GM20431 (cell line): ENCODE data around the gene CD9.

Source experiments
- in situ Hi-C: fragments of 300-500 bp; cut with MseI, MboI; formaldehyde crosslinking; loops from one replicate; pipeline ENCODE4 v1.15.0; 2020; ENCODE audit warnings: low sequenced_read_pairs; ENCODE audit not compliant: unreplicated experiment

The CD9 gene

GRCh38 chr12:6269986-6270385, 69.8 kb downstream of the CD9 start:
- in situ Hi-C loops = no loop called here

DNA sequence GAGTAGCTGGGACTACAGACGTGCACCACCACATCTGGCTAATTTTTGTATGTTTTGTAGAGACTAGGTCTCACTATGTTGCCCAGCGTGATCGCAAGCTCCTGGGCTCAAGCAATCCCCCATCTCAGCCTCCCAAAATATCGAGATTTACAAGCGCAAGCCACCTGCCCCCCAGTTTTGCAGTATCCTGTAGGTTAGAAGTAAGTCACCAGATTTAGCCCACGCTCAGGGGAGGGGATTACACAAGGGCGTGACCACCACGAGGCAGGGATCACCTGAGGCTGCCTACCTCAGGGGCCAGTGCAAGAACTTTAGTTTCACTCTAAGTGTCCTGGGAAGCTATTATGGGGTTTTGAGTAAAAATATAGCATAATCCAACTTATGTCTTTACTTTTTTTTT, 71.1 kb downstream of the CD9 start:
- in situ Hi-C loops = no loop called here

DNA sequence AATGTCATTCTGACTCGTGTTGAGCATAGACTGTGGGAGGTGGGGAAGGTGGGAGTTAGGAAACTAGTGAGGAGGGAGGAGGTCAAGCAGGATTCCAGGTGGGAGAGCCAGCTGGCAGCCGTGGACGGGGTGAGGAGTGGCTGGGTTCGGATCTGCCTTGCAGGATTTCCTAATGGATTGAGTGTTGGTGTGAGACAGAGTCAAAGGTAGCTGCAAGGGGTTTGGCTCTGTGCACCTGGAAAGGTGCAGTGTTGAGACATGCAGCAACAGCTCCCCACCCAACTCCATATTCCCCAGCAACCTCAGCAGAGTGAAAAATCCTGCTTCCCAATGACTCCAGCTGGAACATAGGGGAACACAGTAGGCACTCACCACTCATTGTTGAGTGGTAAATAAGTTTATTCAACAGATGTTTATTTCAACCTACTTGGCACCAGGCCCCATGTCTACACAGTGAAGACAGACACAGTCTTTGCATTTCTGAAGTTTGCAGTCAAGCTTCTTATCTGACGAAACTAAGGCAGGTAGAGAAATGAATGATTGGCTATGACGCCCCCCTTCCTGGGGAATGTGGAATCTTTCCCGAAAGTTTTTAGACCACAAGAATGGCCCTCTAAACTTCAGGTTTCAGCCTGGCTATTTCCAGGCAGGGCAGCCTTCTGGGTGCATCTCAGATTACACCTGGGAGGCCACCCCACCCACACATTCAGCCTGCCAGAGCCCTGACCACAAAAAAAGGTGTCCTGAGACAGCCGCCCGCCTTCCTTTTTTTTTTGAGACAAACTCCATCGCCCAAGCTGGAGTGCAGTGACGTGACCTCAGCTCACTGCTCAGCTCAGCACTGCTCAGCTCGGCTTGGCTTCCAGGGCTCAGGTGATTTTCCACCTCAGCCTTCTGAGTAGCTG, 72.4 kb downstream of the CD9 start:
- in situ Hi-C loops = no loop called here

DNA sequence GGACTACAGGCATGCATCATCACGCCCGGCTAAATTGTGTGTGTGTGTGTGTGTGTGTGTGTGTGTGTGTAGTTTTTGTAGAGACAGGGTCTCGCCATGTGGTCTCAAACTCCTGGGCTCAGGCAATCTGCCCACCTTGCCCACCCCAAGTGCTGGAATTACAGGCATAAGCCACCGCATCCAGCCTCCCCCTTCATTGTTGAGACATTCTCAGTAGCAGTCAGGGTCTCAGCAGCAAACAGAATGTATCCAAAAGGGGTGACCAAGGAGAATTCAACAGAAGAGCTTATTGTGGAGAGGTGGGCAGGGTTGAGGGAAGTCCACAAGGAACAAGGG, 73.0 kb downstream of the CD9 start:
- in situ Hi-C loops = no loop called here

- in situ Hi-C loops = no loop called here
These were observed 73.5 kb downstream of the CD9 start for GRCh38 chr12:6273541-6274230.

DNA sequence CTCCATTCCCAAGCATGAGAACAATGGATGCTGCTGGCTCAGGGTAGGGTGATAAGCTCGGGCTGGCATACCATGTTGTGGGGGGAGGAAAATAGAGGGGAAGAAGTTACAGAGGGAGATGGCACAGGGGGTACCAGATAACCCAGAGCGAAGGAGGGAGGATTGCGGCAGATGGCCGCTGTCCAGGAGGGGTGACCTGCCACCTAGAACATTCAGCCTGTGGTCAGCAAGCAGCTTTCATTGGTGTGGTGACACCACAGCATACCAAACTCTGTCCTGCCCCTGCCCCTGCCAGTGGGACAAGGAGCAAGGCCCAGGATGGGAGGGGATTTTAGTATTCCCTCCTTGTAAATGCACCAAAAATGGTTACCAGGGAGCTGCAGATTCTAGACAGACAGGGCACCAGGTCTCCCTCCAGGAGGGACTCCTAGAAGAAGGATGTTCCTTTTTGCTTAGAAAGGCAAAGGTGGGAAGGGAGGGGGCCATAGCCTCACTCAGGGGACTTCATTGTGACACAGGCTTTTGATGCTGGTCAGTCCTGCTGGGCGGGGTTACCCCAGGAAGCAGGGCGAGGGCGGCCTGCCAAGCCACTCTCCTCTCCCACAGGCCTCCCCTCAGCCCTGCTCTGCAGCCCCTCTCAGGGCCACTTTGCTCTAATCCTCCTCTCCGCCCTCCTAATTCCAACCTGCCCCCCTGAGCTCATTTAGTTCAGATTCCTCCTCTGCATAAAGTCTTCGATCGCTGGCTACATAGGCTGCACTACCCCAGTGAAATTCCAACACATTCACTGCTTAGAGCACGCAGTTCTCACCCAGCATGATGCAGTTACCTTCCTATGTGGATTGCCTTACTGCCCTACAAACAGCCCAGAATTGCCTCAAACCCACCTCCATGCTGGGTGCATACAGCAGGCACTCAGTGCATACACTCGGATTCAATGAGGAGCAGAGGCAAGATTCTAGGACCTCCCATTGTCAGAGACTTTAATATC, 74.3 kb downstream of the CD9 start:
- in situ Hi-C loops = no loop called here

GRCh38 chr12:6275928-6276887, 76.0 kb downstream of the CD9 start:
- in situ Hi-C loops = no loop called here

- in situ Hi-C loops = no loop called here
These were observed 76.9 kb downstream of the CD9 start for GRCh38 chr12:6276956-6277620.

DNA sequence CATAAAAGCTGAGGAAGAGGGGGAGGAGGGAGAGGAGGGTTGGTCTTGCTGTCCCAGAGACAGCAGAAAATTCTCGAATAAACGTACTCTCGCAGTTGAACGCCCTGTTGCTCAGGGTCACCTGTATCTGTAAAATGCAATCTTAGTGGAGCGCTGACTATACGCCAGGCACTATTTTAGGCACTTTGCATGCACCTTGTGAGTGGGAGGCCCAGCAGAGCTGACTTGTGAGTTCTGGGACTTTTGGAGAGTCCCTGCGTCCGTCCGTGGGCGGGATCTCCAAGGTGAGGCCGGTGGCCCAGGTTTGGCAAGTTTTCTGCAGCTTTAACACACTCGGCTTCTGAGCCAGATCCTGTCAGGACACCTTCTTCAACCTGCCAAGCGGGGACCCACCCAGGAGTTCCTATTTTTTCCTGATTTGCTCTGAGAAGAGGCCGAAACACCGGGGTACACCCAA, 77.8 kb downstream of the CD9 start:
- in situ Hi-C loops = no loop called here

GRCh38 chr12:6278439-6279255, 78.4 kb downstream of the CD9 start:
- in situ Hi-C loops = no loop called here

GRCh38 chr12:6279256-6279628, 79.0 kb downstream of the CD9 start:
- in situ Hi-C loops = no loop called here

DNA sequence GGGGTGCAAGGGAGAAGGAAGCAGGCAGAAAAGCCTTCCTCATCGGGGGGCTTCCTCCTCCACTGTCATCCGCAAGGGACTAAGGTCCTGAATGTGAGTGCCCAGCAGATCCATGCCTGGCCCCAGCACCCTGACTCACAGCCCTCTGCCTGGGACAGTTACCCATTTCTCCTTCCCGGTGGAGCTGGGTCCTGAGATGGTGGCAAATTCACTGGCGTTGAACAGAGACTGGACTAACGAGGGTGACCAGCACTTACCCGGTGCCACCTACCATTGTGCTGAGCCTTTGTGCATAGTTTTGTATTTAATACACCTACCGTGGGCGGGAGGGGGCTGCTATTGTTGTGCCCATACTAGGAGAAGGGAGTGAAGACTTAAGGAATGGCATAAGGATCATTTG, 79.4 kb downstream of the CD9 start:
- in situ Hi-C loops = loop anchor here (10.0 kb wide), 2 partner anchors 85 to 215 kb away; no protein-coding TSS in a partner anchor

GRCh38 chr12:6280053-6280469, 79.9 kb downstream of the CD9 start:
- in situ Hi-C loops = loop anchor here (10.0 kb wide), 2 partner anchors 85 to 215 kb away; no protein-coding TSS in a partner anchor

DNA sequence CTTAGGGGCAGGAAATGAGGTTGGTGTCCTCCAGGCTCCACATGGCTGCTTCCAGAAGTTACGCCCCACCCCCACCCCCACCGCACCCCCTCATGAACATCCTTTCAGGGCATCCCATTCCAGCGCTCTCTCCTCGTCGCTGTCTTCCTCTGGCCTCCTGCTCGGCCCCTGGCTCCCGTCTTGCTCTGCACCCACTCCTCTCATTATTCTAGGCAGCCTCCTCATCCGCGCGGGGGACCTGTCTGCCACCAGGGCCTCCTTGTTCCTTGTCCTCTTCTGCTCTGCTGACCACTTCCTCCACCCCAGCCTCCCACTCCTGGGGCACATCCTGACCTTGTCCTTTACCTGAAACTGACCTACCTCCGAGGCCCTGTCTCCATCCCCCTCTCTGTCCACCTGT, 80.5 kb downstream of the CD9 start:
- in situ Hi-C loops = loop anchor here (10.0 kb wide), 2 partner anchors 86 to 216 kb away; no protein-coding TSS in a partner anchor

DNA sequence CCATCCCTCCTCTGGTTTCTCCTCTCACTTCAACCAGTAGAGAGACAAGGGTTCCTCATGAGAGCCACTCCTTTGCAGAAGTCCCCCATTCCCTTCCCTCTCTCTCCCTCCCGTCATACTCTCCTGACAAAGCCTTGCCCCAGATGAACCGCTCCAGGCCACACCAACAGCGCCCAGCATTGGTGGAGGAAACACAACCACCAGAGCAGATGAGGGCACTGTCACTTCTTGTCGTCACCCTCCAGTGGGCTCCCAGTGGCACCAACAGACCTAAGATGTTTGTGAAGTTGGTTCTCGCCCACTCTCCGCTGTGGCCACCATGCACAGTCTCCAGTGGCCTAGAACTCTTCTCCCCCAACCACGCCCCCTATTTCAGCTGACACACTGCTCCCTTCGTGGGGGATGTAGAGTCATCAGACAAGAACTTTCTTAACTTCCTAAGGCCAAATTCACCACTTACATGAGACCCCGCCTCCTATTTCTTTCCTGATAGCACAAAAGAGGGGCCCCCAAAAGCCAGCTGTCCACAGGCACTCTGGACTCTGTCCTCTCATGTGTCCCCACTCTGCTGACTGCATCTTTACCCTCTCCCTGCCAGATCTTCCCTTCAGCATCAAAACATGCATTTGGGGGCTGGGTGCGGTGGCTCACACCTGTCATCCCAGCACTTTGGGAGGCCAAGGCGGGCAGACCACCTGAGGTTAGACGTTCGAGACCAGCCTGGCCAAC, 81.0 kb downstream of the CD9 start:
- in situ Hi-C loops = loop anchor here (10.0 kb wide), 2 partner anchors 86 to 216 kb away; no protein-coding TSS in a partner anchor

GRCh38 chr12:6282453-6282840, 82.2 kb downstream of the CD9 start:
- in situ Hi-C loops = loop anchor here (10.0 kb wide), 2 partner anchors 88 to 218 kb away; no protein-coding TSS in a partner anchor

DNA sequence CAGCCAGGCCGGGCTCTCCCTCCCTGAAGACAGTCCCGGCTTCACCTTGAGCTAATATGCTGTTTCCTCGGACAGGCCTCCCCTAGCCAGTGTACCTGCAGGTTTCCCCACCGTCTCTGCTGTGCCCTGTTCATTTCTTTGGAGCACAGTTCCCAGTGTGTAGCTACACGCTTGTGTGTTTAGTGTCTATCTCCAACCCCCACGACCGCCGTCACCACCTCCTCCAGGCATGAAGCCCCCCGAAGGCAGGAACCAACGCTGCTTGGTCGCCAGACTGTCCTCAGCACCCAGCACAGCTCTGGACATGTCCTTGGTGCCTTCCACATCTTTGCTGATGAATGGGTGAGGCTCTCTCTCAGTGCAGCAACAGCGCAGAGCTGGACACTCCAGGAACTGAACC, 84.1 kb downstream of the CD9 start:
- in situ Hi-C loops = loop anchor here (10.0 kb wide), 2 partner anchors 89 to 219 kb away; no protein-coding TSS in a partner anchor
